Fibroblast of skin of right quadriceps (primary cell): ENCODE measurements around the gene HEXD.

Experiments used
- DNase-seq: peaks from one replicate; pipeline ENCODE4 v3.0.0-alpha.2; 2013

The HEXD gene

GRCh38 chr17:82382933-82383255 lies 35.3 kb upstream of the HEXD start:
- DNase-seq, result no peak

GRCh38 chr17:82383411-82383810 lies 34.7 kb upstream of the HEXD start:
- DNase-seq, result no peak

GRCh38 chr17:82384051-82384729 lies 34.0 kb upstream of the HEXD start:
- DNase-seq, result no peak

GRCh38 chr17:82384730-82385481 lies 33.2 kb upstream of the HEXD start:
- DNase-seq, result no peak

- no peak for DNase-seq
These were observed 32.4 kb upstream of the HEXD start for GRCh38 chr17:82385559-82386254.

- DNase-seq, result no peak
These were observed 31.8 kb upstream of the HEXD start for GRCh38 chr17:82386255-82386831.

- DNase-seq, result no peak
These were observed 31.1 kb upstream of the HEXD start for GRCh38 chr17:82386881-82387704.

GRCh38 chr17:82387705-82388106 lies 30.4 kb upstream of the HEXD start:
- no peak for DNase-seq

- DNase-seq, result no peak
These were observed 29.8 kb upstream of the HEXD start for GRCh38 chr17:82388223-82388921.

GRCh38 chr17:82388922-82389283 lies 29.2 kb upstream of the HEXD start:
- no peak for DNase-seq

- DNase-seq, result no peak
These were observed 28.8 kb upstream of the HEXD start for GRCh38 chr17:82389379-82389778.

GRCh38 chr17:82390015-82390859 lies 27.9 kb upstream of the HEXD start:
- DNase-seq, result no peak

GRCh38 chr17:82390860-82391435 lies 27.2 kb upstream of the HEXD start:
- no peak for DNase-seq

GRCh38 chr17:82391496-82392066 lies 26.6 kb upstream of the HEXD start:
- DNase-seq, result no peak

GRCh38 chr17:82392209-82392920 lies 25.8 kb upstream of the HEXD start:
- DNase-seq, result no peak

GRCh38 chr17:82392941-82393340 lies 25.2 kb upstream of the HEXD start:
- no peak for DNase-seq

GRCh38 chr17:82394278-82394677 lies 23.9 kb upstream of the HEXD start:
- no peak for DNase-seq

GRCh38 chr17:82396601-82397435 lies 21.3 kb upstream of the HEXD start:
- peak; percentile 98 for DNase-seq
